C4-2B (cell line): ENCODE measurements around the gene HLF.

Experiments used
- CTCF ChIP-seq: fragments of 450-650 bp; conservative IDR thresholded peaks from 2 replicates; pipeline ENCODE4 v1.5.1; 2017; ENCODE audit warnings: mild to moderate bottlenecking
- ZFX ChIP-seq: fragments of 450-650 bp; IDR thresholded peaks from 2 replicates; pipeline ENCODE4 v1.6.1; 2017

- TF ChIP-seq CTCF (no peak), ZFX (no peak)
Observed at GRCh38 chr17:55272711-55273578, 8.2 kb downstream of the HLF start.
